Measurements from ENCODE around the gene ARPP21.
"Not testable (repeated sequence)": the region's sequence is repeated elsewhere in the genome, so short reads cannot be mapped to it uniquely, and the experiment has no call there.

ARPP21 gene

GRCh38 chr3:35639254-35640186, at the start of gene ARPP21:
Gene ARPP21 (plus strand): TSS chr3:35639525. CDS start chr3:35681752, 42,227 bp downstream.
- peak in 1 of 2 experiments; percentile 20 for DNase-seq

GRCh38 chr3:35592589-35593295, 46.6 kb upstream of the ARPP21 start:
- DNase-seq = no peak

GRCh38 chr3:35594739-35595138, 44.6 kb upstream of the ARPP21 start:
- no peak for DNase-seq

GRCh38 chr3:35596335-35596995, 42.9 kb upstream of the ARPP21 start:
- no peak for DNase-seq

GRCh38 chr3:35597490-35597889, 41.8 kb upstream of the ARPP21 start:
- no peak for DNase-seq

- DNase-seq = no peak
Observed at GRCh38 chr3:35598804-35599203, 40.5 kb upstream of the ARPP21 start.

- no peak for DNase-seq
Observed at GRCh38 chr3:35601959-35602358, 37.4 kb upstream of the ARPP21 start.

GRCh38 chr3:35602395-35602936, 36.9 kb upstream of the ARPP21 start:
- DNase-seq = no peak

- DNase-seq = no peak
Observed at GRCh38 chr3:35616346-35616745, 23.0 kb upstream of the ARPP21 start.

- DNase-seq = no peak
Observed at GRCh38 chr3:35617370-35617769, 22.0 kb upstream of the ARPP21 start.

- not testable (repeated sequence) for DNase-seq
Observed at GRCh38 chr3:35620238-35620637, 19.1 kb upstream of the ARPP21 start.

GRCh38 chr3:35624698-35625097, 14.6 kb upstream of the ARPP21 start:
- no peak for DNase-seq

- DNase-seq = no peak
Observed at GRCh38 chr3:35633332-35634124, 5.8 kb upstream of the ARPP21 start.

GRCh38 chr3:35635407-35635806, 3.9 kb upstream of the ARPP21 start:
- DNase-seq = no peak

GRCh38 chr3:35635926-35636683, 3.2 kb upstream of the ARPP21 start:
- DNase-seq = no peak

GRCh38 chr3:35638251-35638979, 910 bp upstream of the ARPP21 start:
- no peak for DNase-seq

GRCh38 chr3:35638980-35639253, 408 bp upstream of the ARPP21 start:
- no peak for DNase-seq

- no peak for DNase-seq
Observed at GRCh38 chr3:35640190-35641165, 1.2 kb downstream of the ARPP21 start.

GRCh38 chr3:35641331-35641730, 2.0 kb downstream of the ARPP21 start:
- no peak for DNase-seq

Measured in SW 1271 (cell line).